KMS-11 (cell line): ENCODE measurements around the gene SKI.

Experiments used
- H2AFZ ChIP-seq: fragments of 200-600 bp; sonication (generic); 2 replicates; pipeline ENCODE4 v1.6.1; 2016; ENCODE audit warnings: antibody characterized with exemption, mixed run types, low read depth
- H3K27ac ChIP-seq: fragments of 200-600 bp; sonication (generic); 2 replicates; pipeline ENCODE4 v1.6.1; 2016; ENCODE audit warnings: mild to moderate bottlenecking, mixed run types
- H3K27me3 ChIP-seq: fragments of 200-600 bp; sonication (generic); 2 replicates; pipeline ENCODE4 v1.6.1; 2017; ENCODE audit warnings: mild to moderate bottlenecking, low read depth, mixed run types, moderate library complexity; ENCODE audit not compliant: insufficient read depth
- H3K36me3 ChIP-seq: fragments of 200-600 bp; sonication (generic); 2 replicates; pipeline ENCODE4 v1.6.1; 2017; ENCODE audit warnings: mild to moderate bottlenecking, mixed run types; ENCODE audit not compliant: insufficient read depth
- H3K4me1 ChIP-seq: fragments of 200-600 bp; sonication (generic); 2 replicates; pipeline ENCODE4 v1.6.1; 2016; ENCODE audit warnings: mild to moderate bottlenecking, low read depth, mixed run types; ENCODE audit not compliant: poor library complexity, severe bottlenecking
- H3K4me2 ChIP-seq: fragments of 200-600 bp; sonication (generic); 2 replicates; pipeline ENCODE4 v1.7.0; 2016; ENCODE audit warnings: mild to moderate bottlenecking, mixed run types
- H3K4me3 ChIP-seq: fragments of 200-600 bp; sonication (generic); IDR thresholded peaks from 2 replicates; pipeline ENCODE4 v1.6.1; 2017; ENCODE audit warnings: low read depth, low read length, mixed read lengths; ENCODE audit not compliant: insufficient read depth
- H3K79me2 ChIP-seq: fragments of 200-600 bp; sonication (generic); 2 replicates; pipeline ENCODE4 v1.6.1; 2016; ENCODE audit warnings: low read depth, mixed run types; ENCODE audit not compliant: insufficient read depth
- H3K9ac ChIP-seq: fragments of 200-600 bp; sonication (generic); 2 replicates; pipeline ENCODE4 v1.6.1; 2016; ENCODE audit warnings: mild to moderate bottlenecking, mixed run types
- H4K20me1 ChIP-seq: fragments of 200-600 bp; sonication (generic); 2 replicates; pipeline ENCODE4 v1.6.1; 2016; ENCODE audit warnings: mild to moderate bottlenecking, mixed run types; ENCODE audit not compliant: insufficient read depth
- CTCF ChIP-seq: fragments of 200-600 bp; sonication (generic); conservative IDR thresholded peaks from 2 replicates; pipeline ENCODE4 v1.6.1; 2017; ENCODE audit warnings: low read depth, mild to moderate bottlenecking, antibody characterized with exemption, low read length, moderate library complexity, mixed read lengths

Gene SKI

DNA sequence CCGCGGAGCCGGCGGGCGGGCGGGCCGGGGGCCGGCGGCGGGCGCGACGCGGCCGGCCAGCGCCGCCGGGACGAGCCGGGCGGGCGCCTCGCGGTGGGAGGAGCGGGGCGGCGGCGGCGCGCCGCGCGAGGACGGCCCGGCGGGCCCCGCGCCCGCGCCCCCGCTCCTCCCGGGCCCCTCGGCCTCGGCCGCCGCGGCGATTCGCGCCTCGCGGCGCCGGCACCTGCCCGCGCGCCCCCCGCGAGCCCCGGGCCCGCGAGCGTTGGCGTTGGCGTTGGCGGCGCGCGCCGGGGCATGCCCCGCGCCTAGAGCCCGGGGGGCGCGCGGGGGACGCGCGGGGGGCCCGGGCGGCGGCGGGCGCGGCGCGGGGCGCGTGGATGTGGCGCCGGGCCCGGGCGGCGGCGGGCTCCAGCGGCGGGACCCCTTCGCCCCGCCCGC lies at the start of gene SKI:
Gene SKI, plus strand, starts transcription at position 163 of the 438 bp plus-strand sequence. CDS start 448 bp downstream, outside the sequence.
- Histone ChIP-seq H3K4me2 (no peak within 1 kb of the TSS), H4K20me1 (no peaks in the 10 kb centered on the region)

DNA sequence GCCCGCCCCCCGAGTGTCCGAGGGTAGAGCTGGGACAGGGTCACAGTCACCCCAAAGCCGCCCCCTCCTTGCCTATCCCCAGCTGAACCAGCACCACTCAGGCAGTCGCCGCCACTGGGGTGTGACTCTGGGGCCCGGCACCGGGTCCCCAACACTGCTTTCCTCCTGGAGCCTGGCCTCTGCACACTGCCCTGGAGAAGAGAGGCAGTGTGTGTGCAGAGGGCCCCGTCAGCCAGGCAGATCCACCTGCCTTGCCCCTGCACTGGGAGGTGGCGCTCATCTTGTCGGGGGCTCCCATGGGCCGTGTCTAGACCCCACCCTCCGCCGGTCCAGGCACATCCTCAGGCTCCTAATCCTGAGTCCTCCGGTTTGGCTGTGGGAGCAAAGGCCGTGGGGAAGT lies 49.2 kb upstream of the SKI start:
- no peak for TF ChIP-seq CTCF
- Histone ChIP-seq H3K9ac (no peak overlapping the region), H3K27me3 (peaks cover 55% of the 10 kb centered on the region), H3K36me3 (no peaks in the 10 kb centered on the region), H3K79me2 (no peaks in the 10 kb centered on the region), H3K4me2 (no peak overlapping the region), H3K27ac (no peak overlapping the region), H4K20me1 (no peaks in the 10 kb centered on the region), H2AFZ (no peak overlapping the region), H3K4me3 (no peak overlapping the region), H3K4me1 (no peaks in the 10 kb centered on the region)

More for the DNA sequence above, at the start of gene SKI:
- Histone ChIP-seq H3K79me2 (no peaks in the 10 kb centered on the region), H3K27ac (no peak within 1 kb of the TSS), H3K9ac (peak within 1 kb of the TSS; percentile 35; the same call in 1 of the 2 replicates), H3K36me3 (no peaks in the 10 kb centered on the region), H3K27me3 (peaks cover 44% of the 10 kb centered on the region; the same call in 1 of the 2 replicates), H2AFZ (peak within 1 kb of the TSS; percentile 69; the same call in 1 of the 2 replicates), H3K4me3 (no peak within 1 kb of the TSS), H3K4me1 (no peaks in the 10 kb centered on the region)
- TF ChIP-seq CTCF, result no peak

DNA sequence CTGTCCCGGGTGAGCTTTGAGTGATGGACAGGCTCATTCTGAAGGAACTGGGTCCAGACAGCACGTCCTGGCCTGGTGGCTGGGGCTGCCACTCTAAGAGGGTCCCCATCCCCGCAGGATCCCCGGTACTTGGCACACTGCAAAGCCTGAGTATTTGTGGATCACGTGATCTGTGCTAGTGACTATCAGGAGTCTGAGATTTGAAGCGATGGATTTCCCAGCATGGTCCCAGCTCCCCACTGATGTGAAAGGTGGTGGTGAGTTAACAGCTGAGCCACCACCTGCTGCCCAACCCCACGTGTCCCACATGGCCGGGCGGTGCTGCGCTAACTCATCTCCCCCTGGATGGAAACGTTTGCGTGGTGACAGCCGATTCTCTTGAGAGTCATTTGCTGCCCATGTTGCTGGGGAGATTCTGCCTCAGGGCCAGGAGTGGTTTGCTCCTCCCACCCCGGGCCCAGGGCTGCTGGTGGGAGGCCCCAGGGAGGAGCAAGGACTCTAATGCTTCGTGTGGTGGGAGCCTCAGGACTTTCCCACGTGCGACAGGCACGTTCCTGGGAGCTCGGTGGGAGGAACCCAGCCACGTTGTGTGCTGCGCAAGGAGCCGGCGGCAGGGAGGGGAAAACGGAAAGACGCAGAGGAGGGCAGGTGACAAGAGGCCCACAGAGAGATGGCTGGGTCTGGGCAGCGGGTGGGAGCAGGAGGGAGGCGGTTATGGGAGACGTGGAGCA lies 48.7 kb upstream of the SKI start:
- Histone ChIP-seq H3K27me3 (peaks cover 61% of the 10 kb centered on the region), H4K20me1 (no peaks in the 10 kb centered on the region), H2AFZ (no peak overlapping the region), H3K4me3 (no peak overlapping the region), H3K36me3 (no peaks in the 10 kb centered on the region), H3K4me2 (no peak overlapping the region), H3K9ac (no peak overlapping the region), H3K4me1 (no peaks in the 10 kb centered on the region), H3K79me2 (no peaks in the 10 kb centered on the region), H3K27ac (no peak overlapping the region)
- no peak for TF ChIP-seq CTCF

GRCh38 chr1:2180297-2181245 lies 47.5 kb upstream of the SKI start:
- TF ChIP-seq CTCF, result no peak
- H4K20me1 ChIP-seq, result no peaks in the 10 kb centered on the region
- no peak overlapping the region for H3K4me3 ChIP-seq
- no peaks in the 10 kb centered on the region for H3K4me1 ChIP-seq
- H3K27ac ChIP-seq, result no peak overlapping the region
- H3K27me3 ChIP-seq, result peaks cover 64% of the 10 kb centered on the region
- H3K9ac ChIP-seq, result no peak overlapping the region
- no peaks in the 10 kb centered on the region for H3K36me3 ChIP-seq
- no peak overlapping the region for H2AFZ ChIP-seq
- H3K4me2 ChIP-seq, result no peak overlapping the region
- no peaks in the 10 kb centered on the region for H3K79me2 ChIP-seq
